H1 (cell line): ENCODE data around the gene COL8A2. TPM values are rescaled to one million over a fixed set of nuclear protein-coding genes. Genes with fewer than 3 reads are reported as not detected.

Experiments
- CTCF ChIA-PET: fragments of 300-600 bp; sonication (Branson Sonifier 250); formaldehyde crosslinking; loops from one replicate; lab custom pipeline; 2021; ENCODE audit not compliant: partially characterized antibody; lab: Charles Lee
- POLR2A ChIA-PET: fragments of 300-600 bp; sonication (Branson Sonifier 250); formaldehyde crosslinking; loops from one replicate; lab custom pipeline; 2021; ENCODE audit warnings: inconsistent platforms; ENCODE audit not compliant: partially characterized antibody; lab: Charles Lee
- DNase-seq, 2 experiments: peaks; one replicate each; pipeline versions ENCODE4 v3.0.0 to v3.0.0-alpha.2; 2010 to 2022; ENCODE audit warnings: low spot score in 2 of 2, low read depth in 1 of 2, mixed read lengths in 1 of 2
- FAIRE-seq: peaks from 2 replicates; lab custom pipeline; 2011; peaks lifted over from hg19 to GRCh38; lab: Jason Lieb, UNC
- H2AFZ ChIP-seq: 2 replicates; pipeline ENCODE4 v1.8.1; 2012; ENCODE audit warnings: low read length, inconsistent platforms
- H2AK5ac ChIP-seq: 2 replicates; pipeline ENCODE4 v1.6.1; 2013; ENCODE audit warnings: low read depth, low read length
- H2BK120ac ChIP-seq: replicated peaks from 2 replicates; pipeline ENCODE3; 2013; ENCODE audit warnings: low read depth, low read length, inconsistent platforms
- H2BK12ac ChIP-seq: 2 replicates; pipeline ENCODE4 v1.6.1; 2013; ENCODE audit warnings: low read depth, low read length
- H2BK15ac ChIP-seq: 2 replicates; pipeline ENCODE4 v1.6.1; 2013; ENCODE audit warnings: low read length
- H2BK20ac ChIP-seq: 2 replicates; pipeline ENCODE4 v1.6.1; 2013; ENCODE audit warnings: low read length
- H2BK5ac ChIP-seq: 2 replicates; pipeline ENCODE4 v1.6.1; 2013; ENCODE audit warnings: low read depth, low read length
- H3K14ac ChIP-seq: 2 replicates; pipeline ENCODE4 v1.6.1; 2013; ENCODE audit warnings: inconsistent platforms; ENCODE audit not compliant: insufficient read length
- H3K18ac ChIP-seq: 2 replicates; pipeline ENCODE4 v1.6.1; 2013; ENCODE audit warnings: low read length; ENCODE audit errors: extremely low read depth
- H3K23ac ChIP-seq: 2 replicates; pipeline ENCODE4 v1.6.1; 2013; ENCODE audit warnings: inconsistent platforms; ENCODE audit not compliant: insufficient read length
- H3K23me2 ChIP-seq: 2 replicates; pipeline ENCODE4 v1.6.1; 2013; ENCODE audit warnings: low read depth, low read length
- H3K27ac ChIP-seq: 2 replicates; pipeline ENCODE4 v1.6.1; 2011; ENCODE audit warnings: low read depth, low read length, inconsistent platforms
- H3K27me3 ChIP-seq, 4 experiments: replicated peaks in 1 of 4; 1 replicate in 1 of 4; 2 replicates in 3 of 4; pipeline versions ENCODE4 v1.6.1 to v1.8.1; 2011 to 2013; ENCODE audit warnings: low read length in 3 of 4, mild to moderate bottlenecking in 3 of 4, inconsistent platforms in 2 of 4, mixed read lengths in 2 of 4, moderate library complexity in 1 of 4; ENCODE audit not compliant: control insufficient read depth in 3 of 4, insufficient read depth in 3 of 4; ENCODE audit errors: extremely low read depth in 1 of 4
- H3K36me3 ChIP-seq, 4 experiments: 2 replicates each; pipeline versions ENCODE4 v1.6.1 to v1.8.1; 2011 to 2013; ENCODE audit warnings: mild to moderate bottlenecking in 4 of 4, low read length in 3 of 4, moderate library complexity in 2 of 4, control low read depth in 1 of 4, inconsistent platforms in 1 of 4; ENCODE audit not compliant: insufficient read depth in 4 of 4, control insufficient read depth in 2 of 4
- H3K4ac ChIP-seq: replicated peaks from 2 replicates; pipeline ENCODE3; 2013; ENCODE audit warnings: low read length, low read depth, mixed read lengths, inconsistent platforms; ENCODE audit not compliant: insufficient read length
- H3K4me1 ChIP-seq, 4 experiments: replicated peaks in 1 of 4; 1 replicate in 1 of 4; 2 replicates in 3 of 4; pipeline versions ENCODE4 v1.6.1 to v1.8.1; 2011 to 2013; ENCODE audit warnings: low read length in 3 of 4, inconsistent platforms in 2 of 4, mixed read lengths in 1 of 4; ENCODE audit not compliant: insufficient read depth in 4 of 4, control insufficient read depth in 3 of 4
- H3K4me2 ChIP-seq, 2 experiments: 2 replicates each; pipeline versions ENCODE4 v1.6.1 to v1.8.1; 2011 to 2013; ENCODE audit warnings: low read depth in 2 of 2, low read length in 2 of 2, control low read depth in 1 of 2, inconsistent platforms in 1 of 2, mild to moderate bottlenecking in 1 of 2; ENCODE audit not compliant: insufficient read depth in 1 of 2
- H3K4me3 ChIP-seq, 4 experiments: fragments of 200-600, 300-600 bp in 1 of 4; sonication (generic), shearing (Covaris generic), sonication (Bioruptor Twin) in 1 of 4; 2 replicates each; pipeline versions ENCODE4 v1.5.1 to v1.8.1; 2011 to 2016; ENCODE audit warnings: low read length in 4 of 4, low read depth in 3 of 4, control low read depth in 2 of 4, inconsistent platforms in 2 of 4, mild to moderate bottlenecking in 2 of 4, mixed read lengths in 1 of 4, moderate library complexity in 1 of 4; ENCODE audit not compliant: insufficient read depth in 2 of 4; ENCODE audit errors: extremely low read depth in 1 of 4
- H3K56ac ChIP-seq: replicated peaks from 2 replicates; pipeline ENCODE3; 2013; ENCODE audit warnings: low read depth, mild to moderate bottlenecking, mixed read lengths, low read length, inconsistent platforms; ENCODE audit not compliant: insufficient read length
- H3K79me1 ChIP-seq: 2 replicates; pipeline ENCODE4 v1.6.1; 2013; ENCODE audit warnings: low read depth, low read length, control low read depth
- H3K79me2 ChIP-seq, 2 experiments: 2 replicates each; pipeline versions ENCODE4 v1.6.1 to v1.8.1; 2012 to 2013; ENCODE audit warnings: low read length in 2 of 2, mild to moderate bottlenecking in 2 of 2, inconsistent platforms in 1 of 2; ENCODE audit not compliant: insufficient read depth in 2 of 2, control insufficient read depth in 1 of 2
- H3K9ac ChIP-seq, 4 experiments: replicated peaks in 1 of 4; 1 replicate in 1 of 4; 2 replicates in 3 of 4; pipeline versions ENCODE4 v1.6.1 to v1.8.1; 2011 to 2013; ENCODE audit warnings: low read depth in 3 of 4, low read length in 3 of 4, control low read depth in 2 of 4, mild to moderate bottlenecking in 2 of 4, moderate library complexity in 2 of 4, inconsistent platforms in 1 of 4; ENCODE audit errors: extremely low read depth in 1 of 4
- H3K9me3 ChIP-seq, 2 experiments: 2 replicates each; pipeline versions ENCODE4 v1.6.1 to v1.8.1; 2012 to 2013; ENCODE audit warnings: mild to moderate bottlenecking in 2 of 2, moderate library complexity in 2 of 2, control low read depth in 1 of 2, inconsistent platforms in 1 of 2, low read depth in 1 of 2, low read length in 1 of 2, mixed read lengths in 1 of 2; ENCODE audit not compliant: insufficient read depth in 2 of 2
- H4K20me1 ChIP-seq, 2 experiments: replicated peaks in 1 of 2; 2 replicates each; pipeline versions ENCODE3 to v1.8.1; 2011 to 2013; ENCODE audit warnings: inconsistent platforms in 2 of 2, low read length in 2 of 2, mild to moderate bottlenecking in 1 of 2; ENCODE audit not compliant: insufficient read depth in 2 of 2, control insufficient read depth in 1 of 2
- H4K5ac ChIP-seq: 2 replicates; pipeline ENCODE4 v1.6.1; 2013; ENCODE audit warnings: low read length, low read depth, mixed read lengths, inconsistent platforms; ENCODE audit not compliant: insufficient read length
- H4K8ac ChIP-seq: 2 replicates; pipeline ENCODE4 v1.8.0; 2013; ENCODE audit warnings: mild to moderate bottlenecking, moderate library complexity, low read length, inconsistent platforms; ENCODE audit not compliant: insufficient read depth; ENCODE audit errors: extremely low read depth
- H4K91ac ChIP-seq: replicated peaks from 2 replicates; pipeline ENCODE3; 2013; ENCODE audit warnings: low read length, mixed read lengths, inconsistent platforms; ENCODE audit not compliant: insufficient read length
- CTBP2 ChIP-seq: IDR thresholded peaks from 2 replicates; pipeline ENCODE4 v1.7.0; 2011; ENCODE audit warnings: borderline replicate concordance, mild to moderate bottlenecking, moderate library complexity, mixed read lengths, low read length; ENCODE audit not compliant: insufficient read depth, insufficient read length
- SUZ12 ChIP-seq: fragments of 200-600 bp; sonication (generic); IDR thresholded peaks from 2 replicates; pipeline ENCODE4 v1.6.1; 2012; ENCODE audit warnings: mild to moderate bottlenecking, inconsistent platforms, low read length, moderate library complexity, mixed read lengths
- TAF1 ChIP-seq: IDR thresholded peaks from 2 replicates; pipeline ENCODE4 v1.6.1; 2011; ENCODE audit warnings: mild to moderate bottlenecking, low read depth, low read length
- TAF7 ChIP-seq: optimal IDR thresholded peaks from 2 replicates; pipeline ENCODE3; 2011; ENCODE audit warnings: low read depth, mild to moderate bottlenecking, inconsistent platforms, low read length, moderate library complexity, borderline replicate concordance
- TEAD4 ChIP-seq: IDR thresholded peaks from 2 replicates; pipeline ENCODE4 v1.6.1; 2012; ENCODE audit warnings: low read depth, low read length, inconsistent platforms, mixed read lengths
- WGBS, 2 experiments: shearing (Covaris generic) in 1 of 2; methylation state at CpG; one replicate each; pipeline versions ENCODE4 v1.1.6 to v1.1.7; 2013 to 2015; ENCODE audit warnings: low lambda C conversion rate in 2 of 2, mixed read lengths in 2 of 2, inconsistent platforms in 1 of 2, low coverage in 1 of 2, missing lambda C conversion rate in 1 of 2; ENCODE audit not compliant: insufficient replicate concordance in 2 of 2, insufficient coverage in 1 of 2, insufficient read length in 1 of 2; ENCODE audit errors: extremely low coverage in 1 of 2, missing lambda C conversion rate in 1 of 2; 5-methylcytosine and 5-hydroxymethylcytosine counted together
- polyA plus RNA-seq, 7 experiments: library from polyadenylated mRNA; depleted of rRNA in 3 of 7; stranded (reverse) in 5 of 7; unstranded in 2 of 7; fragments of >200 nt in 5 of 7; fragments of 200-250 nt in 2 of 7; gene quantifications; 1 replicate in 5 of 7; 2 replicates in 1 of 7; 4 replicates in 1 of 7; pipeline versions ENCODE4 v1.2.1 to v1.2.3, GENCODE V29; 2011 to 2013; ENCODE audit warnings: missing spikeins in 2 of 7, mixed read lengths in 2 of 7
- total RNA-seq: library from RNA; stranded (reverse); fragmentation: NEBNext Ultra II Directional; extraction: Animal tissue kit (Norgen Biotek cat#: 25700); gene quantifications from 2 replicates; pipeline ENCODE4 v1.2.1, GENCODE V29; 2021

The COL8A2 gene
- total and polyA plus RNA-seq, 2 of the 8 experiments (the other 6 are each of a cell fraction or from before 2014, with no cell fraction given), result 2.1 to 2.8 TPM

GRCh38 chr1:36085686-36086526 is 39.1 kb downstream of the COL8A2 start:
- CTCF ChIA-PET, result interaction anchor here (1.3 to 4.0 kb wide), 6 partner anchors 11 to 102 kb away, joined by 3 to 38 read pairs (median 6); no protein-coding TSS in a partner anchor
- TF ChIP-seq SUZ12 (no peak), TEAD4 (no peak), TAF7 (no peak), CTBP2 (no peak), TAF1 (no peak)

More at GRCh38 chr1:36085686-36086526, 39.1 kb downstream of the COL8A2 start:
- Histone ChIP-seq H3K36me3 (no peaks in the 10 kb centered on the region), H3K27me3 (peaks cover 0 to 3% (median 0%) of the 10 kb centered on the region in 4 experiments; a peak in 2 of 7 replicates), H4K20me1 (peaks cover 0 to 5% of the 10 kb centered on the region in 2 experiments), H4K5ac (no peak overlapping the region), H3K23me2 (peaks cover 13% of the 10 kb centered on the region; the same call in 1 of the 2 replicates), H3K4me3 (no peak overlapping the region), H3K27ac (no peak overlapping the region), H3K79me2 (peaks cover 0 to 15% of the 10 kb centered on the region in 2 experiments; a peak in 2 of 4 replicates), H2BK15ac (no peak overlapping the region), H3K4ac (no peak overlapping the region), H2AK5ac (no peak overlapping the region), H3K4me1 (peaks cover 0 to 18% (median 12%) of the 10 kb centered on the region in 4 experiments; a peak in 5 of 7 replicates), H2AFZ (no peak overlapping the region), H4K91ac (no peak overlapping the region), H3K9ac (no peak overlapping the region), H2BK20ac (no peak overlapping the region), H4K8ac (no peak overlapping the region), H3K79me1 (peaks cover 5% of the 10 kb centered on the region; the same call in 1 of the 2 replicates), H2BK5ac (no peak overlapping the region), H3K23ac (no peak overlapping the region), H2BK12ac (0 out of 2 replicates have a peak overlapping the region, but pooled peaks have one; percentile 7), H3K56ac (no peak overlapping the region), H2BK120ac (no peak overlapping the region), H3K14ac (no peak overlapping the region), H3K18ac (no peak overlapping the region), H3K4me2 (no peak overlapping the region), H3K9me3 (no peaks in the 10 kb centered on the region)
- POLR2A ChIA-PET, result interaction anchor here (0.6 to 2.4 kb wide), 3 partner anchors 10 to 237 kb away, joined by 3 to 9 read pairs (median 4); no protein-coding TSS in a partner anchor
- DNase-seq (peak in 1 of 2 experiments; percentile 39), FAIRE-seq (no peak)
- WGBS, 2 experiments, result 92% methylated on average over 29 of the region's 29 CpGs; no CpG with 5 or more reads in 1 of the 2 experiments
